Measurements from ENCODE around the gene HPS5. TPM values are rescaled to one million over a fixed set of nuclear protein-coding genes. Genes with fewer than 3 reads are reported as not detected.
"Not testable (repeated sequence)": the region's sequence is repeated elsewhere in the genome, so short reads cannot be mapped to it uniquely, and the experiment has no call there.

Gene HPS5
- total RNA-seq, 1 donor from 2014 or later: 24.5 TPM

DNA sequence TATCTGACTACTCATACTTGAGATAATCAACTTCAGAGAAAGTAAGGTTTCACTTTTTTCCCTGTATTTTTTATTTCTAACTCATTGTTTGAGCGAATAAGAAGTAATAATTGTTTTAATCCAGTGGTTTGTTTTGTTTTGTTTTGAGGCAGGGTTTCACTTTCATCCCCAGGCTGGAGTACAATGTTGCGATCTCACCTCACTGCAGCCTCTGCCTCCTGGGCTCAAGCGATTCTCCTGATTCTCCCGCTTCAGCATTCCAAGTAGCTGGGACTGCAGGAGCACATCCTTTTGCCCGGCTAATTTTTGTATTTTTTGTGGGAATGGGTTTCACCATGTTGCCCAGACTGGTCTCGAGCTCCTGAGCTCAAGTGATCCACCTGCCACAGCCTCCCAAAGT, 9.0 kb upstream of the HPS5 start:
- H3K4me3 Mint-ChIP-seq: peak overlapping the region; percentile 41
- peak overlapping the region; percentile 3 for H3K27ac Mint-ChIP-seq
- no peaks in the 10 kb centered on the region for H3K27me3 Mint-ChIP-seq
- H3K4me1 Mint-ChIP-seq: peaks cover 51% of the 10 kb centered on the region
- intact Hi-C loops (cut with micrococcal nuclease): no loop called here
- DNase-seq: no peak
- peaks cover 58% of the 10 kb centered on the region for H3K36me3 Mint-ChIP-seq (ENCODE audit: low read depth)
- H3K9me3 Mint-ChIP-seq: no peaks in the 10 kb centered on the region

DNA sequence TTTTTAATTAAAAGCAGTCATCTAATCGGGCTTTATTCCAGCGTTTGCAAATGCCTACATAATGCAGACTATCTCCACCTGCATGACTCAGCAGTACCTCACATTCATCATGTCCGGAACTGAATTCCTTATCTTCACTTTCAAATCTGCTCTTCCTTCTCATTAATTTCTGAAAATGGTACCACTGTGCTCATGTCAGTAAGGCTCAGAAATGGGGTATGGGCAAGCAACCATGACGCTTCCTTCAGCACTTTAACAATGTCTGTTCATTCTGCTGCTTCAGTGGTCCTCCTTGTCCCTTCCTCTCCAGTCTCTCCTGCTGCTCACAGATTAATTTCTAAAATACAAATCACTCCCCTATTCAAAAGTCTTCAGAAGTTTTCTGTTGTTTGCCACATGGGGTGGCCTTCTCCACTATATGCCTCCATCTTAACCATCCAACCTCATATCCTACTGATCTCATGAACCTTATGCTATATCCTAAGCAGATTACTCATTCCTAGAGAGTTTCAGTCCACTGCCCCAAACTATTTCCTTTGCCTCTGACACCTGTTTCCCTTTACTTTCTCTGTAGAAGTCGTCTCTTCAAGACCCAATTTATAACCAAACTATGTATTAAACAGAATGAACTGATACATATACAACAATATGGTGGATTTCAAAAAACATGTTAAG, 7.4 kb upstream of the HPS5 start:
- H3K4me3 Mint-ChIP-seq: peak overlapping the region; percentile 40
- intact Hi-C loops (cut with micrococcal nuclease): no loop called here
- no peaks in the 10 kb centered on the region for H3K9me3 Mint-ChIP-seq
- peaks cover 50% of the 10 kb centered on the region for H3K4me1 Mint-ChIP-seq
- peak; percentile 48 for DNase-seq
- H3K27ac Mint-ChIP-seq: peak overlapping the region; percentile 78
- H3K27me3 Mint-ChIP-seq: no peaks in the 10 kb centered on the region
- H3K36me3 Mint-ChIP-seq (ENCODE audit: low read depth): peaks cover 55% of the 10 kb centered on the region

DNA sequence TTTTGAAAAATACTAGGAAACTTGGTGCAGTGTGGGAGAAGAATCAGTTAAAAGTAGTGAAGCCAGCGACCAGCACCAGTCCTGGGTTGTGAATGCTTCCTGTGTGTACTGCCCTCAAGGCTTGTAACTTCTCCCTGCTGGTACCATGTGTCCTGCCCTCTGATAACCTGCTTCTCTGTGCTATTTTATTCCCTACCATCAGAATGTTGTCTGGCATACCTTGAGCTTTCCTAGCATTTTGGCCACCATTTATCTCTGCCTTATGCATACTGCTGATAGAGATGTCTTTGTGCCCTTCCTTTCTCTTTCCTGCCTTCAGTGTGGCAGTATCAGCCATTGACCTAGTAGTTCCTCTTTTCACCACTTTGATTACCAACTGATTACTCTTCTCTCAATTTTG, 2.4 kb upstream of the HPS5 start:
- Mint-ChIP-seq H3K4me3 (peak overlapping the region; percentile 94), H3K9me3 (no peaks in the 10 kb centered on the region), H3K27me3 (no peaks in the 10 kb centered on the region), H3K4me1 (peaks cover 45% of the 10 kb centered on the region), H3K27ac (peak overlapping the region; percentile 3), H3K36me3 (ENCODE audit: low read depth) (peaks cover 28% of the 10 kb centered on the region)
- peak; percentile 58 for DNase-seq
- intact Hi-C loops (cut with micrococcal nuclease): loop anchor here (5.0 kb wide), 2 partner anchors 293 to 1247 kb away; partner anchors contain the start of gene RPS13

GRCh38 chr11:18323881-18324280, 1.9 kb upstream of the HPS5 start:
- peak; percentile 56 for DNase-seq
- intact Hi-C loops (cut with micrococcal nuclease): loop anchor here (2.0 to 5.0 kb wide), 5 partner anchors 79 to 1247 kb away; partner anchors contain the start of genes RPS13, SAAL1 and UEVLD
- Mint-ChIP-seq H3K4me1 (peaks cover 47% of the 10 kb centered on the region), H3K36me3 (ENCODE audit: low read depth) (peaks cover 27% of the 10 kb centered on the region), H3K27ac (peak overlapping the region; percentile 99), H3K4me3 (peak overlapping the region; percentile 94)
- H3K27me3 Mint-ChIP-seq, H3K9me3 Mint-ChIP-seq: not testable (repeated sequence)

DNA sequence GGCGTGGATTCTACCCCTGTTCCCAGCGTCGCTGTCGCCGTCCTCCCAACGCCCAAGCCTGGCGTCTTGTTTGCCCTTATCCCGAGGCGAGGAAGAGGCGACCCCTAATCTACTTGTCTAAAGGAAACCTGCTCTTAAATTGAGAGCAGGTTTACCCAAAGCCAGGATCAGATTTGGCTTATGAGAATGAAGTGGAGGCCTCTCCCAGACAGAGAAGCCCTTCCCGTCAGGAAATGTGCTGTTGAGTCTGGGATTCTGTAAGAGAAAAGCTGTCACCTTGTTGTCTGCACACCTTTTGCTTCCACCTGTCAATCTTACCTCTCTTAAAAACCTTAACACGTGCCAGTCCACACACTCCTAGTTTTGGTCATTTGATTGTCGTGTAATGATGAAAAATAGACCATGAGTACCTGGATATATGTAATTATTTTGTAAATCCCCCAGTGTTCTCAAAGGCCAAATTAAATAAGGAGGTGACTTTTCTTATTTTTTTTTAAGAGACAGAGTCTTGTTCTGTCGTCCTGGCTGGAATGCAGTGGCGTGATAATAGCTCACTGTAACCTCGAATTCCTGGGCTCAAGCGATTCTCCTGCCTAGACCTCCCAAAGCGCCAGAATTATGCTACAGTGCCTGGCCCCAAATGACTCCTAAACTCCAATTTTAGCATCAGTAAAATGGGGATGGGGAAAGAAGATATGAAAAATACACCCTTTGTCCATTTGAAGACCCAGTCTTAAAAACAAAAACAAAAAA, 1.1 kb upstream of the HPS5 start:
- no peaks in the 10 kb centered on the region for H3K9me3 Mint-ChIP-seq
- intact Hi-C loops (cut with micrococcal nuclease): loop anchor here (1.0 to 5.0 kb wide), 9 partner anchors 61 to 1246 kb away; partner anchors contain the start of genes LDHA, RPS13, SAAL1 and SPTY2D1
- no peaks in the 10 kb centered on the region for H3K27me3 Mint-ChIP-seq
- H3K36me3 Mint-ChIP-seq (ENCODE audit: low read depth): peaks cover 28% of the 10 kb centered on the region
- H3K4me3 Mint-ChIP-seq: peak overlapping the region; percentile 94
- peaks cover 53% of the 10 kb centered on the region for H3K4me1 Mint-ChIP-seq
- peak; percentile 57 for DNase-seq
- peak overlapping the region; percentile 99 for H3K27ac Mint-ChIP-seq

DNA sequence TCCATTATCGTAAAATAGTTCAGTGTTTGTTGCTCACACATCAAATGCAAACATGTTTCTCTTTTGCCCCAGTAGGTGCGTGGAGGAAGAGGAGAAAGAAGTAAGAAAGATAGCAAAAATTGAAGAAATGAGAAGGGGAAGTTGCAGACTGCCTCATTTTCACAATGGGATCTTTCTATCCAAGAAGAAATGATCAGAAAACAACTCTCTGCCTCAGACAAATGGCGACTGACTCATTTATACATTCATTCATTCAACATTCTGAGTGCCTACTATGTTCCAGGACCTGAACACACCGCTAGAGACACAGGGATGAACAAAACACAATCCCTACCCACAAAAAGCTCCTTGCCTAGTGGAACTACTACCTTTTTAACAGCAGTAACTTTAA, 367 bp downstream of the HPS5 start:
- Mint-ChIP-seq H3K4me3 (peak overlapping the region; percentile 94), H3K9me3 (no peaks in the 10 kb centered on the region), H3K27me3 (no peaks in the 10 kb centered on the region), H3K4me1 (peaks cover 54% of the 10 kb centered on the region), H3K36me3 (ENCODE audit: low read depth) (peaks cover 26% of the 10 kb centered on the region), H3K27ac (peak overlapping the region; percentile 99)
- intact Hi-C loops (cut with micrococcal nuclease): loop anchor here (5.0 kb wide), 2 partner anchors 296 to 1244 kb away; partner anchors contain the start of gene RPS13
- DNase-seq: no peak

DNA sequence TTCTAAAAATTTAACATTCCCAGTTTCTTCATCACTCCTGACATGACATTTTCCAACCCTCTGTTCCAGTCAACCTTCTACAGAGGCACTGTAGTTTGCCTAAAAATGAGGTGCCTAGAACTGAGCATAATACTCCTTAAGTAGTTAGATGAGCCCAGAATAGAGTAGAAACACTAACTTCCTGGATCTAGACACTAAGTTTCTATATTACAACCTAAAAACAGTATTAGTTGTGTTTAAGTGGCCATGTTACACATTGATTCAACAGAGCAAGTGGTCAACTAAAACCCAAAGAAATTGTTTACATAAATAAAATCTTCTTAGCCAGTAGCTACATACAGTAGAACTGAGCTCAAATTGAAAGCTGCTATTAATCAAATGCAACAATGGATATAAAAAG, 1.3 kb downstream of the HPS5 start:
- Mint-ChIP-seq H3K27ac (no peak overlapping the region), H3K4me1 (peaks cover 55% of the 10 kb centered on the region), H3K36me3 (ENCODE audit: low read depth) (peaks cover 23% of the 10 kb centered on the region), H3K4me3 (peak overlapping the region; percentile 73), H3K27me3 (no peaks in the 10 kb centered on the region), H3K9me3 (no peaks in the 10 kb centered on the region)
- DNase-seq: no peak
- intact Hi-C loops (cut with micrococcal nuclease): loop anchor here (5.0 kb wide), 2 partner anchors 297 to 1243 kb away; partner anchors contain the start of gene RPS13

- no peaks in the 10 kb centered on the region for H3K9me3 Mint-ChIP-seq
- intact Hi-C loops (cut with micrococcal nuclease): loop anchor here (5.0 kb wide), 2 partner anchors 297 to 1243 kb away; partner anchors contain the start of gene RPS13
- H3K27ac Mint-ChIP-seq: no peak overlapping the region
- peaks cover 50% of the 10 kb centered on the region for H3K4me1 Mint-ChIP-seq
- DNase-seq: no peak
- H3K4me3 Mint-ChIP-seq: peak overlapping the region; percentile 73
- no peaks in the 10 kb centered on the region for H3K27me3 Mint-ChIP-seq
- peaks cover 19% of the 10 kb centered on the region for H3K36me3 Mint-ChIP-seq (ENCODE audit: low read depth)
Observed at GRCh38 chr11:18319914-18320313, 2.0 kb downstream of the HPS5 start.

DNA sequence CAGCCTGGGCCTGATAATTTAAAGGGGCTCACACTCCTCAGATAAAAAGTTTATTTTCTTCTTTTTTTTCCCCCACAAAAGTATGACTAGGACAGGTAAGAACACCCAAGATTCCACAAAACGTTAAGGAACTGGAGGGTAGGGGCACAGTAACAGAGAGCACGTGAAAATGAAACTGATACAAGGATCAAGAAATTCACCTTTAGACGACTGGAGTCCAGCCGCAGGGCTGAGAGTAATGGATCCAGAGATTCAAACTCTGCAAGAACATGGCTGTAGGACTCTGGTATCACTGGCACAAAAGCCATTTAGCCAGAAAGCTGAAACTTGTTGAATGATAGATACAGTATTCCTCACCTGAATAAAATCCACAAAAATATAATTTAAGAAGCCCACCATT, 4.4 kb downstream of the HPS5 start:
- H3K27me3 Mint-ChIP-seq: no peaks in the 10 kb centered on the region
- intact Hi-C loops (cut with micrococcal nuclease): no loop called here
- no peak overlapping the region for H3K27ac Mint-ChIP-seq

DNA sequence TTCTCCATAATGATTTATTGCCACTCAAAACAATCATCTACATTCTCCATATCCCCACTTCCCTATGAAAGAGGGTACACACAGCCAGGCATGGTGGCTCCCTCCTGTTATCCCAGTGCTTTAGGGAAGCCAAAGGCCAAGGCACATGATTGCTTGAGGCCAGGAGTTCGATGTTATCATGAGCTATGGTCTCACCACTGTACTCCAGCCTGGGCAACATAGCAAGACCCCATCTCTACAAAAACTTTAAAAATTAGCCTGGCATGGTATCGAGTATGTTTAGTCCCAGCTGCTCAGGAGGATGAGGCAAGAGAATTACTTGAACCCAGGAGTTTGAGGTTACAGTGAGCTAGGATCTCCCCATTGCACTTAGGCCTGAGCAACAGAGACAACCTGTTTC, 6.0 kb downstream of the HPS5 start:
- intact Hi-C loops (cut with micrococcal nuclease): no loop called here
- H3K27me3 Mint-ChIP-seq: no peaks in the 10 kb centered on the region
- peaks cover 38% of the 10 kb centered on the region for H3K4me1 Mint-ChIP-seq
- H3K4me3 Mint-ChIP-seq: no peak overlapping the region
- no peak overlapping the region for H3K27ac Mint-ChIP-seq
- no peaks in the 10 kb centered on the region for H3K9me3 Mint-ChIP-seq
- peaks cover 22% of the 10 kb centered on the region for H3K36me3 Mint-ChIP-seq (ENCODE audit: low read depth)
- no peak for DNase-seq

More for the DNA sequence above, 4.4 kb downstream of the HPS5 start:
- H3K9me3 Mint-ChIP-seq: no peaks in the 10 kb centered on the region
- H3K4me1 Mint-ChIP-seq: peaks cover 41% of the 10 kb centered on the region
- no peak for DNase-seq
- H3K36me3 Mint-ChIP-seq (ENCODE audit: low read depth): peaks cover 13% of the 10 kb centered on the region
- H3K4me3 Mint-ChIP-seq: no peak overlapping the region

GRCh38 chr11:18314784-18315523, 7.0 kb downstream of the HPS5 start:
- DNase-seq: no peak
- Mint-ChIP-seq H3K27me3 (no peaks in the 10 kb centered on the region), H3K4me3 (no peak overlapping the region), H3K4me1 (peaks cover 30% of the 10 kb centered on the region), H3K27ac (no peak overlapping the region), H3K36me3 (ENCODE audit: low read depth) (peaks cover 28% of the 10 kb centered on the region), H3K9me3 (no peaks in the 10 kb centered on the region)
- intact Hi-C loops (cut with micrococcal nuclease): no loop called here

GRCh38 chr11:18313965-18314763, 7.8 kb downstream of the HPS5 start:
- Mint-ChIP-seq H3K27ac (no peak overlapping the region), H3K27me3 (no peaks in the 10 kb centered on the region), H3K4me3 (no peak overlapping the region), H3K9me3 (no peaks in the 10 kb centered on the region), H3K36me3 (ENCODE audit: low read depth) (peaks cover 33% of the 10 kb centered on the region), H3K4me1 (peaks cover 22% of the 10 kb centered on the region)
- DNase-seq: no peak
- intact Hi-C loops (cut with micrococcal nuclease): no loop called here
